ENCODE data around the gene TAGLN. TPM values are rescaled to one million over a fixed set of nuclear protein-coding genes. Genes with fewer than 3 reads are reported as not detected.

TAGLN gene
- total RNA-seq (2014; rRNA removed; shearing (Covaris generic)) (2,401 and 2,613 TPM in 2 replicates), polyA plus RNA-seq (2016; fragmentation: Nextera tagmentation; extraction: Ambion mirVana) (1,454 and 1,484 TPM in 2 replicates)

GRCh38 chr11:117199053-117199915 is at the start of gene TAGLN:
TSS of gene TAGLN (plus strand) at chr11:117199370. CDS start at chr11:117203014, 3,644 bp downstream.
- in situ Hi-C loops (cut with MboI), result no loop called here
- Histone ChIP-seq H3K4me2 (ENCODE audit: unreplicated experiment) (peak within 1 kb of the TSS; percentile 78), H4K20me1 (ENCODE audit: insufficient read depth) (0 out of 2 replicates have a peak, but pooled peaks cover 2% of the 10 kb centered on the region), H3K36me3 (ENCODE audit: low read depth) (peaks cover under 1% of the 10 kb centered on the region), H3K27me3 (replicated peaks; ENCODE audit: insufficient read depth) (no peaks in the 10 kb centered on the region), H3K79me2 (ENCODE audit: insufficient read depth) (peaks cover 71% of the 10 kb centered on the region), H3K9ac (peak within 1 kb of the TSS; percentile 79), H3K4me1 (ENCODE audit: insufficient read depth) (peaks cover 34% of the 10 kb centered on the region), H3K4me3 (peak within 1 kb of the TSS; percentile 87), H3K9me3 (ENCODE audit: low read depth) (no peaks in the 10 kb centered on the region), H3K9me2 (ENCODE audit: insufficient read depth) (no peaks in the 10 kb centered on the region), H3F3A (ENCODE audit: insufficient read depth) (peaks cover 39% of the 10 kb centered on the region), H3K27ac (peak within 1 kb of the TSS; percentile 53), H2AFZ (peak within 1 kb of the TSS; percentile 55)
- 23 to 24% methylated on average over 29 to 33 of the region's 34 CpGs for WGBS, 2 experiments (ENCODE audit: low coverage in 1 of 2, low lambda C conversion rate in 2 of 2, missing lambda C conversion rate in 2 of 2)
- DNase-seq, result peak; percentile 93
- no peak for TF ChIP-seq EZH2phosphoT487 (IDR thresholded peaks at IDR 0.05; ENCODE audit: insufficient read depth, low read depth)
- TF ChIP-seq EZH2 (IDR thresholded peaks at IDR 0.05; ENCODE audit: insufficient read depth, poor library complexity, severe bottlenecking), result no peak

- H3F3A ChIP-seq (ENCODE audit: insufficient read depth), result peaks cover 6% of the 10 kb centered on the region; the same call in 1 of the 2 replicates
- H3K9me2 ChIP-seq (ENCODE audit: insufficient read depth), result no peaks in the 10 kb centered on the region
- H3K79me2 ChIP-seq (ENCODE audit: insufficient read depth), result peaks cover 100% of the 10 kb centered on the region
- no peaks in the 10 kb centered on the region for H3K9me3 ChIP-seq (ENCODE audit: low read depth)
- H4K20me1 ChIP-seq (ENCODE audit: insufficient read depth), result peaks cover 29% of the 10 kb centered on the region; the same call in 1 of the 2 replicates
- TF ChIP-seq EZH2 (IDR thresholded peaks at IDR 0.05; ENCODE audit: insufficient read depth, poor library complexity, severe bottlenecking) (no peak), EZH2phosphoT487 (IDR thresholded peaks at IDR 0.05; ENCODE audit: insufficient read depth, low read depth) (no peak)
- H3K4me1 ChIP-seq (ENCODE audit: insufficient read depth), result 0 out of 2 replicates have a peak, but pooled peaks cover 4% of the 10 kb centered on the region
- no peak for DNase-seq
- no peak overlapping the region for H3K9ac ChIP-seq
- peaks cover 25% of the 10 kb centered on the region for H3K36me3 ChIP-seq (ENCODE audit: low read depth)
- no peak overlapping the region for H3K27ac ChIP-seq
- 87% methylated on average over 2 of the region's 2 CpGs for WGBS, 2 experiments (ENCODE audit: low coverage in 1 of 2, low lambda C conversion rate in 2 of 2, missing lambda C conversion rate in 2 of 2)
- H3K4me2 ChIP-seq (ENCODE audit: unreplicated experiment), result no peak overlapping the region
- in situ Hi-C loops (cut with MboI), result no loop called here
- H3K27me3 ChIP-seq (replicated peaks; ENCODE audit: insufficient read depth), result no peaks in the 10 kb centered on the region
- no peak overlapping the region for H3K4me3 ChIP-seq
- no peak overlapping the region for H2AFZ ChIP-seq
Measured at GRCh38 chr11:117152066-117152465, 47.1 kb upstream of the TAGLN start.

GRCh38 chr11:117154468-117154867 is 44.7 kb upstream of the TAGLN start:
- H3K27ac ChIP-seq, result no peak overlapping the region
- no peak overlapping the region for H3K9ac ChIP-seq
- WGBS, 2 experiments (ENCODE audit: low coverage in 1 of 2, low lambda C conversion rate in 2 of 2, missing lambda C conversion rate in 2 of 2), result 93 to 96% methylated on average over 5 of the region's 5 CpGs
- in situ Hi-C loops (cut with MboI), result no loop called here
- H2AFZ ChIP-seq, result no peak overlapping the region
- H3K9me3 ChIP-seq (ENCODE audit: low read depth), result no peaks in the 10 kb centered on the region
- peaks cover 19% of the 10 kb centered on the region for H3K36me3 ChIP-seq (ENCODE audit: low read depth)
- no peak for TF ChIP-seq EZH2phosphoT487 (IDR thresholded peaks at IDR 0.05; ENCODE audit: insufficient read depth, low read depth)
- no peak for TF ChIP-seq EZH2 (IDR thresholded peaks at IDR 0.05; ENCODE audit: insufficient read depth, poor library complexity, severe bottlenecking)
- H3F3A ChIP-seq (ENCODE audit: insufficient read depth), result no peaks in the 10 kb centered on the region
- H3K4me2 ChIP-seq (ENCODE audit: unreplicated experiment), result no peak overlapping the region
- no peak for DNase-seq
- no peaks in the 10 kb centered on the region for H3K4me1 ChIP-seq (ENCODE audit: insufficient read depth)
- H3K4me3 ChIP-seq, result no peak overlapping the region
- H3K27me3 ChIP-seq (replicated peaks; ENCODE audit: insufficient read depth), result no peaks in the 10 kb centered on the region
- peaks cover 21% of the 10 kb centered on the region; the same call in 1 of the 2 replicates for H4K20me1 ChIP-seq (ENCODE audit: insufficient read depth)
- peaks cover 100% of the 10 kb centered on the region for H3K79me2 ChIP-seq (ENCODE audit: insufficient read depth)
- no peaks in the 10 kb centered on the region for H3K9me2 ChIP-seq (ENCODE audit: insufficient read depth)

GRCh38 chr11:117157507-117157906 is 41.7 kb upstream of the TAGLN start:
- no peaks in the 10 kb centered on the region for H3F3A ChIP-seq (ENCODE audit: insufficient read depth)
- no peaks in the 10 kb centered on the region for H3K9me2 ChIP-seq (ENCODE audit: insufficient read depth)
- no peak for DNase-seq
- no peaks in the 10 kb centered on the region for H3K9me3 ChIP-seq (ENCODE audit: low read depth)
- no peak overlapping the region for H3K27ac ChIP-seq
- peaks cover 13% of the 10 kb centered on the region; the same call in 1 of the 2 replicates for H4K20me1 ChIP-seq (ENCODE audit: insufficient read depth)
- no peak for TF ChIP-seq EZH2 (IDR thresholded peaks at IDR 0.05; ENCODE audit: insufficient read depth, poor library complexity, severe bottlenecking)
- TF ChIP-seq EZH2phosphoT487 (IDR thresholded peaks at IDR 0.05; ENCODE audit: insufficient read depth, low read depth), result no peak
- peaks cover 45% of the 10 kb centered on the region for H3K36me3 ChIP-seq (ENCODE audit: low read depth)
- no peak overlapping the region for H3K9ac ChIP-seq
- H3K4me2 ChIP-seq (ENCODE audit: unreplicated experiment), result no peak overlapping the region
- in situ Hi-C loops (cut with MboI), result no loop called here
- WGBS, 2 experiments (ENCODE audit: low coverage in 1 of 2, low lambda C conversion rate in 2 of 2, missing lambda C conversion rate in 2 of 2), result 80 to 86% methylated on average over 2 of the region's 2 CpGs
- H2AFZ ChIP-seq, result no peak overlapping the region
- no peak overlapping the region for H3K4me3 ChIP-seq
- H3K4me1 ChIP-seq (ENCODE audit: insufficient read depth), result no peaks in the 10 kb centered on the region
- peaks cover 100% of the 10 kb centered on the region for H3K79me2 ChIP-seq (ENCODE audit: insufficient read depth)
- no peaks in the 10 kb centered on the region for H3K27me3 ChIP-seq (replicated peaks; ENCODE audit: insufficient read depth)
